H9 (cell line): ENCODE data around the gene NPAS3. TPM values are rescaled to one million over a fixed set of nuclear protein-coding genes. Genes with fewer than 3 reads are reported as not detected.

Experiments used
- DNase-seq: peaks from one replicate; pipeline ENCODE4 v3.0.0-alpha.2; 2017
- H2AFZ ChIP-seq: one replicate; pipeline ENCODE4 v1.6.1; 2013; ENCODE audit warnings: mild to moderate bottlenecking, low read length, control low read depth, moderate library complexity
- H2AK5ac ChIP-seq: 2 replicates; pipeline ENCODE4 v1.6.1; 2013; ENCODE audit warnings: low read length, control low read depth, mixed read lengths; ENCODE audit not compliant: insufficient read length
- H2BK120ac ChIP-seq: one replicate; pipeline ENCODE4 v1.6.1; 2013; ENCODE audit warnings: low read depth, mild to moderate bottlenecking, low read length, control low read depth, inconsistent platforms; ENCODE audit not compliant: poor library complexity, severe bottlenecking
- H2BK12ac ChIP-seq: 2 replicates; pipeline ENCODE4 v1.6.1; 2013; ENCODE audit warnings: low read length, control low read depth, mixed read lengths, low read depth; ENCODE audit not compliant: insufficient read length
- H2BK15ac ChIP-seq: 2 replicates; pipeline ENCODE4 v1.6.1; 2013; ENCODE audit warnings: low read depth, low read length, control low read depth
- H2BK20ac ChIP-seq: one replicate; pipeline ENCODE4 v1.6.1; 2013; ENCODE audit warnings: low read depth, mild to moderate bottlenecking, low read length, control low read depth, inconsistent platforms; ENCODE audit not compliant: poor library complexity, severe bottlenecking
- H2BK5ac ChIP-seq: 2 replicates; pipeline ENCODE4 v1.6.1; 2013; ENCODE audit warnings: low read length, control low read depth, mixed read lengths; ENCODE audit not compliant: insufficient read length
- H3K14ac ChIP-seq: 2 replicates; pipeline ENCODE4 v1.6.1; 2013; ENCODE audit warnings: low read length, control low read depth; ENCODE audit not compliant: insufficient read depth
- H3K18ac ChIP-seq: 2 replicates; pipeline ENCODE4 v1.6.1; 2013; ENCODE audit warnings: low read depth, mild to moderate bottlenecking, mixed read lengths, low read length, control low read depth; ENCODE audit not compliant: insufficient read length
- H3K23ac ChIP-seq: 2 replicates; pipeline ENCODE4 v1.6.1; 2013; ENCODE audit warnings: low read length, control low read depth, mixed read lengths, low read depth; ENCODE audit not compliant: insufficient read length
- H3K23me2 ChIP-seq: 2 replicates; pipeline ENCODE4 v1.6.1; 2013; ENCODE audit warnings: low read depth, mild to moderate bottlenecking, mixed read lengths, low read length, control low read depth; ENCODE audit not compliant: insufficient read length, poor library complexity, severe bottlenecking
- H3K27ac ChIP-seq: 2 replicates; pipeline ENCODE4 v1.5.1; 2013; ENCODE audit warnings: low read length, control low read depth, mixed read lengths, low read depth; ENCODE audit not compliant: insufficient read length
- H3K27me3 ChIP-seq: 2 replicates; pipeline ENCODE4 v1.6.1; 2013; ENCODE audit warnings: low read length, control low read depth, inconsistent platforms; ENCODE audit not compliant: insufficient read depth
- H3K4ac ChIP-seq: 2 replicates; pipeline ENCODE4 v1.6.1; 2013; ENCODE audit warnings: low read depth, mild to moderate bottlenecking, control low read depth, inconsistent platforms, low read length, moderate library complexity
- H3K4me1 ChIP-seq: 2 replicates; pipeline ENCODE4 v1.6.1; 2013; ENCODE audit warnings: low read length, control low read depth, inconsistent platforms; ENCODE audit not compliant: insufficient read depth
- H3K4me2 ChIP-seq: 2 replicates; pipeline ENCODE4 v1.6.1; 2013; ENCODE audit warnings: low read length, control low read depth, mixed read lengths; ENCODE audit not compliant: insufficient read length, insufficient read depth
- H3K56ac ChIP-seq: 2 replicates; pipeline ENCODE4 v1.6.1; 2013; ENCODE audit warnings: low read depth, mild to moderate bottlenecking, mixed read lengths, low read length, control low read depth; ENCODE audit not compliant: insufficient read length
- H3K79me1 ChIP-seq: 2 replicates; pipeline ENCODE4 v1.6.1; 2013; ENCODE audit warnings: low read depth, mild to moderate bottlenecking, moderate library complexity, low read length, control low read depth, inconsistent platforms; ENCODE audit not compliant: insufficient read depth, poor library complexity, severe bottlenecking
- H3K79me2 ChIP-seq: 2 replicates; pipeline ENCODE4 v1.6.1; 2013; ENCODE audit warnings: low read length, control low read depth, inconsistent platforms; ENCODE audit not compliant: insufficient read depth
- H3K9ac ChIP-seq: 2 replicates; pipeline ENCODE4 v1.6.1; 2013; ENCODE audit warnings: low read length, control low read depth, mixed read lengths; ENCODE audit not compliant: insufficient read length; ENCODE audit errors: extremely low read depth
- H3K9me3 ChIP-seq: one replicate; pipeline ENCODE4 v1.6.1; 2013; ENCODE audit warnings: low read depth, low read length, inconsistent platforms; ENCODE audit not compliant: control insufficient read depth
- H3T11ph ChIP-seq: one replicate; pipeline ENCODE4 v1.6.1; 2013; ENCODE audit warnings: mild to moderate bottlenecking, low read length, control low read depth, inconsistent platforms
- H4K20me1 ChIP-seq: one replicate; pipeline ENCODE4 v1.6.1; 2013; ENCODE audit not compliant: control insufficient read depth, insufficient read length, insufficient read depth
- H4K5ac ChIP-seq: 2 replicates; pipeline ENCODE4 v1.6.1; 2013; ENCODE audit warnings: low read depth, mild to moderate bottlenecking, mixed read lengths, low read length, control low read depth; ENCODE audit not compliant: insufficient read length
- H4K8ac ChIP-seq: replicated peaks from 2 replicates; pipeline ENCODE4 v1.6.1; 2013; ENCODE audit warnings: low read length, control low read depth, mixed read lengths, low read depth; ENCODE audit not compliant: insufficient read length
- H4K91ac ChIP-seq: 2 replicates; pipeline ENCODE4 v1.6.1; 2013; ENCODE audit warnings: low read depth, mild to moderate bottlenecking, moderate library complexity, mixed read lengths, low read length, control low read depth; ENCODE audit not compliant: insufficient read length
- H3K27ac Mint-ChIP-seq, 3 experiments: 2 replicates in 2 of 3; 3 replicates in 1 of 3; pipeline ENCODE4 v1.8.0; 2020 to 2021; ENCODE audit warnings: mixed read lengths in 3 of 3, mild to moderate bottlenecking in 1 of 3, moderate library complexity in 1 of 3
- H3K27me3 Mint-ChIP-seq: 2 replicates; pipeline ENCODE4 v1.8.0; 2021; ENCODE audit warnings: low read depth, mild to moderate bottlenecking, moderate library complexity, mixed read lengths
- H3K36me3 Mint-ChIP-seq, 3 experiments: 2 replicates in 2 of 3; 3 replicates in 1 of 3; pipeline ENCODE4 v1.8.0; 2020 to 2021; ENCODE audit warnings: low read depth in 3 of 3, mixed read lengths in 3 of 3; ENCODE audit not compliant: insufficient read depth in 1 of 3
- H3K4me1 Mint-ChIP-seq, 2 experiments: 2 replicates each; pipeline ENCODE4 v1.8.0; 2020; ENCODE audit warnings: mixed read lengths in 2 of 2
- H3K4me3 Mint-ChIP-seq, 2 experiments: 2 replicates in 1 of 2; 3 replicates in 1 of 2; pipeline ENCODE4 v1.8.0; 2020 to 2021; ENCODE audit warnings: mild to moderate bottlenecking in 2 of 2, mixed read lengths in 2 of 2, moderate library complexity in 1 of 2
- H3K9me3 Mint-ChIP-seq, 2 experiments: 2 replicates in 1 of 2; 3 replicates in 1 of 2; pipeline ENCODE4 v1.8.0; 2020; ENCODE audit warnings: mild to moderate bottlenecking in 2 of 2, mixed read lengths in 2 of 2, moderate library complexity in 1 of 2
- WGBS: extraction: QIAGEN DNeasy Blood & Tissue Kit; methylation state at CpG from one replicate; pipeline ENCODE4 v1.1.7; 2013; ENCODE audit warnings: missing lambda C conversion rate, low lambda C conversion rate, mixed read lengths; ENCODE audit not compliant: insufficient read length; ENCODE audit errors: extremely low coverage; 5-methylcytosine and 5-hydroxymethylcytosine counted together
- total RNA-seq: library from RNA; stranded (reverse); gene quantifications from 2 replicates; pipeline ENCODE4 v1.2.1, GENCODE V29; 2021
- TF ChIP-seq, protein P1 (sequence below): fragments of 200-600 bp; sonication (generic); conservative IDR thresholded peaks from 3 replicates; pipeline ENCODE4 v1.8.0; 2021; ENCODE audit warnings: antibody characterized with exemption, mild to moderate bottlenecking

NPAS3 gene
- total RNA-seq, 1 experiment from 2014 or later, result 0.17 TPM

DNA sequence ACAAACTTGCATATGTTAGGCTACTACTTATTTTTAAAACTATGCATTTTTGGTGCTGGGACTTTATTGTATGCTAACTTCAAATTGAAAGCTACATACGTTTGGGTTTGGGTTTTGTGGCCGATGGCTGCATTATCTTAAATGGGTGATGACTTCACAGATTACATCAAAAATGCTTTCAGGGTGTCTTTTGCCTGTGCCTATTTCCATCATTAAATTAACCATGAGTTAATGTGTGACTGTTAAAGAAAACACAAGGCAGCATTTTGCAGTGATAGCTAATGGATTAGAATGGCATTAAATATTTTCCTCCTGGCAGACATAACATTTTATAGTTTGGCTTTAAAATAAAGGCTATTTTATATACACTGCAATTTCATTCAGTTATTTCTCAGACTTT, 659.9 kb downstream of the NPAS3 start:
- TF ChIP-seq, protein P1, sequence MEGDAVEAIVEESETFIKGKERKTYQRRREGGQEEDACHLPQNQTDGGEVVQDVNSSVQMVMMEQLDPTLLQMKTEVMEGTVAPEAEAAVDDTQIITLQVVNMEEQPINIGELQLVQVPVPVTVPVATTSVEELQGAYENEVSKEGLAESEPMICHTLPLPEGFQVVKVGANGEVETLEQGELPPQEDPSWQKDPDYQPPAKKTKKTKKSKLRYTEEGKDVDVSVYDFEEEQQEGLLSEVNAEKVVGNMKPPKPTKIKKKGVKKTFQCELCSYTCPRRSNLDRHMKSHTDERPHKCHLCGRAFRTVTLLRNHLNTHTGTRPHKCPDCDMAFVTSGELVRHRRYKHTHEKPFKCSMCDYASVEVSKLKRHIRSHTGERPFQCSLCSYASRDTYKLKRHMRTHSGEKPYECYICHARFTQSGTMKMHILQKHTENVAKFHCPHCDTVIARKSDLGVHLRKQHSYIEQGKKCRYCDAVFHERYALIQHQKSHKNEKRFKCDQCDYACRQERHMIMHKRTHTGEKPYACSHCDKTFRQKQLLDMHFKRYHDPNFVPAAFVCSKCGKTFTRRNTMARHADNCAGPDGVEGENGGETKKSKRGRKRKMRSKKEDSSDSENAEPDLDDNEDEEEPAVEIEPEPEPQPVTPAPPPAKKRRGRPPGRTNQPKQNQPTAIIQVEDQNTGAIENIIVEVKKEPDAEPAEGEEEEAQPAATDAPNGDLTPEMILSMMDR, result no peak
- Histone ChIP-seq H3K23me2 (no peaks in the 10 kb centered on the region), H3K27me3 (no peaks in the 10 kb centered on the region), H3K18ac (no peak overlapping the region), H3K79me1 (no peaks in the 10 kb centered on the region), H3T11ph (no peak overlapping the region), H2BK12ac (no peak overlapping the region), H3K23ac (no peak overlapping the region), H3K9me3 (no peaks in the 10 kb centered on the region), H4K8ac (no peak overlapping the region), H2BK5ac (no peak overlapping the region), H3K79me2 (no peaks in the 10 kb centered on the region), H2AK5ac (no peak overlapping the region), H2BK15ac (no peak overlapping the region), H3K4me1 (0 out of 2 replicates have a peak, but pooled peaks cover 2% of the 10 kb centered on the region), H3K9ac (no peak overlapping the region), H3K14ac (no peak overlapping the region), H3K27ac (no peak overlapping the region), H4K91ac (no peak overlapping the region), H2BK20ac (no peak overlapping the region), H4K20me1 (no peaks in the 10 kb centered on the region), H2BK120ac (no peak overlapping the region), H2AFZ (no peak overlapping the region), H3K56ac (no peak overlapping the region), H4K5ac (no peak overlapping the region), H3K4me2 (no peak overlapping the region), H3K4ac (no peak overlapping the region)
- no peak overlapping the region for H3K27ac Mint-ChIP-seq
- H3K4me1 Mint-ChIP-seq, result peaks cover 22 to 29% of the 10 kb centered on the region in 2 experiments
- no peak for DNase-seq
- no peaks in the 10 kb centered on the region for H3K36me3 Mint-ChIP-seq
- no peak overlapping the region for H3K4me3 Mint-ChIP-seq
- H3K27me3 Mint-ChIP-seq, result no peaks in the 10 kb centered on the region
- H3K9me3 Mint-ChIP-seq, result no peaks in the 10 kb centered on the region; a peak in 1 of 5 replicates
- WGBS, result no CpG with 5 or more reads among the region's 2 CpGs
